IMR-90 (cell line): ENCODE measurements around the gene LRP5. TPM values are rescaled to one million over a fixed set of nuclear protein-coding genes. Genes with fewer than 3 reads are reported as not detected.

Experiments used
- ATAC-seq: fragments of 200-7000 bp; cut with Tn5 transposase; 2 replicates; pipeline ENCODE4 v1.9.1; 2020; ENCODE audit warnings: low read depth, mild to moderate bottlenecking, moderate library complexity
- BruUV-seq: library from RNA; stranded (reverse); fragments of 400-500 nt; replicated peaks from 2 replicates; lab custom pipeline; 2021; lab: Mats Ljungman, UMichigan
- CTCF ChIA-PET: fragments of 300-600 bp; formaldehyde crosslinking; extraction: SDS; loops from one replicate; lab custom pipeline; 2021; ENCODE audit warnings: antibody characterized with exemption; lab: Yijun Ruan, JAX
- POLR2A ChIA-PET: fragments of 300-600 bp; sonication (Branson Sonifier 250); formaldehyde crosslinking; loops from one replicate; lab custom pipeline; 2022; ENCODE audit warnings: antibody characterized with exemption; ENCODE audit not compliant: unreplicated experiment; lab: Charles Lee
- DNase-seq: peaks from one replicate; pipeline ENCODE4 v3.0.0; 2013
- H2AFZ ChIP-seq: replicated peaks from 2 replicates; pipeline ENCODE3; 2013; ENCODE audit warnings: low read length, mild to moderate bottlenecking; ENCODE audit not compliant: poor library complexity
- H2AK5ac ChIP-seq: 2 replicates; pipeline ENCODE4 v1.6.1; 2013; ENCODE audit warnings: low read depth, low read length, inconsistent platforms
- H2AK9ac ChIP-seq: replicated peaks from 2 replicates; pipeline ENCODE3; 2013; ENCODE audit warnings: mild to moderate bottlenecking, low read depth, low read length, moderate library complexity; ENCODE audit not compliant: poor library complexity
- H2BK120ac ChIP-seq: 2 replicates; pipeline ENCODE4 v1.6.1; 2013; ENCODE audit warnings: low read depth, low read length, inconsistent platforms
- H2BK15ac ChIP-seq: 3 replicates; pipeline ENCODE4 v1.6.1; 2013; ENCODE audit warnings: low read depth, low read length, inconsistent platforms
- H2BK20ac ChIP-seq: 2 replicates; pipeline ENCODE4 v1.6.1; 2013; ENCODE audit warnings: low read depth, mild to moderate bottlenecking, inconsistent platforms, low read length, moderate library complexity
- H2BK5ac ChIP-seq: 2 replicates; pipeline ENCODE4 v1.6.1; 2013; ENCODE audit warnings: mild to moderate bottlenecking, low read depth, low read length, inconsistent platforms; ENCODE audit not compliant: poor library complexity, severe bottlenecking
- H3K14ac ChIP-seq: replicated peaks from 2 replicates; pipeline ENCODE4 v1.6.1; 2013; ENCODE audit warnings: low read depth, low read length, inconsistent platforms
- H3K18ac ChIP-seq: 2 replicates; pipeline ENCODE4 v1.6.1; 2013; ENCODE audit warnings: low read depth, low read length, control low read depth
- H3K23ac ChIP-seq: 2 replicates; pipeline ENCODE4 v1.6.1; 2013; ENCODE audit warnings: low read depth, low read length, inconsistent platforms
- H3K27ac ChIP-seq: 2 replicates; pipeline ENCODE4 v1.5.1; 2013; ENCODE audit warnings: mild to moderate bottlenecking, control low read depth, low read length; ENCODE audit not compliant: insufficient read depth
- H3K27me3 ChIP-seq: 2 replicates; pipeline ENCODE4 v1.6.1; 2013; ENCODE audit warnings: low read length; ENCODE audit not compliant: control insufficient read depth, insufficient read depth
- H3K36me3 ChIP-seq: 2 replicates; pipeline ENCODE4 v1.6.1; 2013; ENCODE audit warnings: low read length, mixed read lengths; ENCODE audit not compliant: control insufficient read depth, insufficient read depth
- H3K4ac ChIP-seq: 2 replicates; pipeline ENCODE4 v1.6.1; 2013; ENCODE audit warnings: low read depth, low read length, inconsistent platforms
- H3K4me1 ChIP-seq: 2 replicates; pipeline ENCODE4 v1.6.1; 2013; ENCODE audit warnings: low read length, mixed read lengths; ENCODE audit not compliant: control insufficient read depth, insufficient read depth
- H3K4me2 ChIP-seq: 2 replicates; pipeline ENCODE4 v1.6.1; 2013; ENCODE audit warnings: low read depth, mild to moderate bottlenecking, control low read depth, low read length, moderate library complexity
- H3K4me3 ChIP-seq: 2 replicates; pipeline ENCODE4 v1.5.1; 2013; ENCODE audit warnings: low read depth, mild to moderate bottlenecking, control low read depth, low read length, moderate library complexity; ENCODE audit not compliant: insufficient read depth
- H3K56ac ChIP-seq: 2 replicates; pipeline ENCODE4 v1.6.1; 2013; ENCODE audit warnings: low read length, inconsistent platforms; ENCODE audit not compliant: insufficient read depth; ENCODE audit errors: extremely low read depth
- H3K79me1 ChIP-seq, 2 experiments: 2 replicates each; pipeline ENCODE4 v1.6.1; 2013; ENCODE audit warnings: low read length in 2 of 2, inconsistent platforms in 1 of 2, low read depth in 1 of 2
- H3K9ac ChIP-seq: 2 replicates; pipeline ENCODE4 v1.6.1; 2013; ENCODE audit warnings: low read depth, low read length, control low read depth
- H3K9me1 ChIP-seq: 2 replicates; pipeline ENCODE4 v1.6.1; 2013; ENCODE audit warnings: low read length, inconsistent platforms; ENCODE audit not compliant: insufficient read depth
- H3K9me3 ChIP-seq: 2 replicates; pipeline ENCODE4 v1.6.1; 2013; ENCODE audit warnings: low read length; ENCODE audit not compliant: control insufficient read depth, insufficient read depth
- H4K20me1 ChIP-seq: 2 replicates; pipeline ENCODE4 v1.6.1; 2013; ENCODE audit warnings: low read length, inconsistent platforms; ENCODE audit not compliant: insufficient read depth
- H4K5ac ChIP-seq: 2 replicates; pipeline ENCODE4 v1.6.1; 2013; ENCODE audit warnings: mild to moderate bottlenecking, low read depth, low read length, control low read depth
- H4K8ac ChIP-seq, 2 experiments: 2 replicates each; pipeline ENCODE4 v1.6.1; 2013; ENCODE audit warnings: low read depth in 2 of 2, low read length in 2 of 2, control low read depth in 1 of 2, inconsistent platforms in 1 of 2
- H4K91ac ChIP-seq: 2 replicates; pipeline ENCODE4 v1.6.1; 2013; ENCODE audit warnings: low read depth, low read length, inconsistent platforms; ENCODE audit not compliant: insufficient read depth
- CHD1 ChIP-seq: IDR thresholded peaks from 2 replicates; pipeline ENCODE4 v1.6.1; 2012; ENCODE audit warnings: low read depth, low read length, improper control_type of control experiment
- CTCF ChIP-seq: conservative IDR thresholded peaks from 2 replicates; pipeline ENCODE4 v1.5.1; 2012; ENCODE audit warnings: mild to moderate bottlenecking, low read depth, low read length, improper control_type of control experiment
- ELK1 ChIP-seq: fragments of 150-350 bp; IDR thresholded peaks from 2 replicates; pipeline ENCODE4 v1.6.1; 2016; ENCODE audit warnings: low read depth, mild to moderate bottlenecking, low read length, moderate library complexity, borderline replicate concordance
- MXI1 ChIP-seq: IDR thresholded peaks from 2 replicates; pipeline ENCODE4 v1.6.1; 2012; ENCODE audit warnings: low read depth, mild to moderate bottlenecking, low read length, moderate library complexity, borderline replicate concordance
- NFE2L2 ChIP-seq: fragments of 150-350 bp; IDR thresholded peaks from 2 replicates; pipeline ENCODE4 v1.6.1; 2016; ENCODE audit warnings: low read depth, mild to moderate bottlenecking, low read length
- RAD21 ChIP-seq: IDR thresholded peaks from 2 replicates; pipeline ENCODE4 v1.6.1; 2012; ENCODE audit warnings: low read length, improper control_type of control experiment
- RCOR1 ChIP-seq: IDR thresholded peaks from 2 replicates; pipeline ENCODE4 v1.6.1; 2012; ENCODE audit warnings: mild to moderate bottlenecking, low read length, improper control_type of control experiment; ENCODE audit not compliant: insufficient replicate concordance
- WGBS, 2 experiments: methylation state at CpG; one replicate each; pipeline versions ENCODE4 v1.1.5 to v1.1.7; 2013; ENCODE audit warnings: missing lambda C conversion rate in 2 of 2; ENCODE audit not compliant: insufficient read length in 1 of 2; ENCODE audit errors: extremely low coverage in 2 of 2; 5-methylcytosine and 5-hydroxymethylcytosine counted together
- dilution Hi-C: fragments of 300-500 bp; cut with HindIII; formaldehyde crosslinking; loops from one replicate; pipeline ENCODE4 v1.14.3; 2018; ENCODE audit warnings: low sequenced_read_pairs; ENCODE audit not compliant: unreplicated experiment
- in situ Hi-C: fragments of 300-500 bp; cut with MboI; formaldehyde crosslinking; loops from 3 replicates; pipeline ENCODE4 v1.14.3; 2019; ENCODE audit warnings: low sequenced_read_pairs, inconsistent platforms, mixed read lengths
- intact Hi-C: fragments of 100-400 bp; cut with micrococcal nuclease; formaldehyde crosslinking; loops from 2 replicates; pipeline ENCODE4 v1.10.0; 2022
- polyA plus RNA-seq, 3 experiments: library from polyadenylated mRNA; depleted of rRNA; stranded (reverse); fragments of >200 nt; gene quantifications; 2 replicates each; pipeline ENCODE4 v1.2.3, GENCODE V29; 2012; ENCODE audit warnings: low replicate concordance in 1 of 3
- total RNA-seq: library from RNA; depleted of rRNA; stranded (reverse); fragments of >200 nt; gene quantifications from 2 replicates; pipeline ENCODE4 v1.2.3, GENCODE V29; 2012

Gene LRP5
- total and polyA plus RNA-seq, 2 of the 4 experiments (the other 2 are of a cell fraction), result 10.4 to 15.0 TPM

- H3K27me3 ChIP-seq, result peaks cover 3% of the 10 kb centered on the region; the same call in 1 of the 2 replicates
- H3K23ac ChIP-seq, result no peak overlapping the region
- no peak overlapping the region for H2BK5ac ChIP-seq
- H3K4me2 ChIP-seq, result no peak overlapping the region
- in situ Hi-C loops, result loop anchor here (5.0 kb wide), 1 partner anchor 192 kb away; no protein-coding TSS in a partner anchor
- no peak overlapping the region for H4K91ac ChIP-seq
- H3K4me1 ChIP-seq, result no peaks in the 10 kb centered on the region
- dilution Hi-C loops, result no loop called here
- no peaks in the 10 kb centered on the region for H4K20me1 ChIP-seq
- no peak overlapping the region for H3K14ac ChIP-seq
- no peak overlapping the region for H4K5ac ChIP-seq
- no peak overlapping the region for H2BK120ac ChIP-seq
- no peaks in the 10 kb centered on the region for H3K79me1 ChIP-seq
- ChIA-PET CTCF (no interaction called here), POLR2A (no interaction called here)
- H3K9ac ChIP-seq, result no peak overlapping the region
- no TSS peak for BruUV-seq
- no peak overlapping the region for H4K8ac ChIP-seq
- H3K36me3 ChIP-seq, result peaks cover 3% of the 10 kb centered on the region
- ATAC-seq, result no peak
- DNase-seq, result no peak
- no peaks in the 10 kb centered on the region for H3K9me3 ChIP-seq
- no peak overlapping the region for H2AFZ ChIP-seq
- no peak overlapping the region for H2BK15ac ChIP-seq
- 52% methylated on average over 3 of the region's 8 CpGs; no CpG with 5 or more reads in 1 of the 2 experiments for WGBS, 2 experiments
- H3K9me1 ChIP-seq, result no peaks in the 10 kb centered on the region
- no peak overlapping the region for H3K18ac ChIP-seq
- no peak overlapping the region for H2AK9ac ChIP-seq
- no peak overlapping the region for H2BK20ac ChIP-seq
- H3K4me3 ChIP-seq, result no peak overlapping the region
- H3K4ac ChIP-seq, result no peak overlapping the region
- TF ChIP-seq ELK1 (no peak), CTCF (no peak), NFE2L2 (no peak), CHD1 (no peak), MXI1 (no peak), RAD21 (no peak), RCOR1 (no peak)
- H3K27ac ChIP-seq, result no peak overlapping the region
- H2AK5ac ChIP-seq, result no peak overlapping the region
- no peak overlapping the region for H3K56ac ChIP-seq
- intact Hi-C loops, result no loop called here
Observed at GRCh38 chr11:68454767-68455166, 142.4 kb downstream of the LRP5 start.
